ENCODE measurements around the gene GPATCH8. TPM values are rescaled to one million over a fixed set of nuclear protein-coding genes. Genes with fewer than 3 reads are reported as not detected.

The GPATCH8 gene
- total and polyA plus RNA-seq, 2 donors (not counting 3 experiments of a cell fraction or from before 2014, with no cell fraction given), result 14.6 to 35.3 TPM

GRCh38 chr17:44350733-44351226 is 152.4 kb downstream of the GPATCH8 start:
- H3K27ac ChIP-seq (ENCODE audit: insufficient read depth, low read depth, low read length), result no peak overlapping the region
- H3K4me2 ChIP-seq (ENCODE audit: insufficient read depth, low read length), result no peak overlapping the region
- TF ChIP-seq GATA2 (IDR thresholded peaks at IDR 0.05; ENCODE audit: insufficient read depth, insufficient read length, low read depth, low read length) (no peak), CTCF (IDR thresholded peaks at IDR 0.05; ENCODE audit: extremely low read depth in 1 of 2, insufficient read depth in 1 of 2, low read depth in 1 of 2, low read length in 2 of 2) (peak; percentile 64 to 95)
- no peaks in the 10 kb centered on the region for H3K9me1 ChIP-seq (replicated peaks; ENCODE audit: control insufficient read depth, extremely low read depth, insufficient read depth, low read length)
- dilution Hi-C loops (cut with MboI; ENCODE audit: extremely low pct_ligation_motif_present, low sequenced_read_pairs), result no loop called here
- peaks cover 6 to 41% of the 10 kb centered on the region in 2 experiments for H3K36me3 ChIP-seq (ENCODE audit: control insufficient read depth in 2 of 2, extremely low read depth in 1 of 2, insufficient read depth in 2 of 2, low read length in 2 of 2)
- POLR2A ChIA-PET, result no interaction called here
- FAIRE-seq, result peak; percentile 87
- H3K9me3 ChIP-seq (replicated peaks; ENCODE audit: control insufficient read depth, insufficient read depth, low read length), result no peaks in the 10 kb centered on the region
- intact Hi-C loops (cut with micrococcal nuclease), result loop anchor here (1.0 kb wide), 1 partner anchor 140 kb away; no protein-coding TSS in a partner anchor
- H3K79me2 ChIP-seq (ENCODE audit: control insufficient read depth, insufficient read depth, low read length), result peaks cover 2% of the 10 kb centered on the region
- H3K9ac ChIP-seq (replicated peaks; ENCODE audit: extremely low read depth, insufficient read depth, low read length), result no peak overlapping the region
- H3K27me3 ChIP-seq (ENCODE audit: control insufficient read depth in 2 of 2, insufficient read depth in 2 of 2, low read length in 2 of 2), result no peaks in the 10 kb centered on the region
- CTCF ChIA-PET, result interaction anchor here (0.6 to 3.5 kb wide), 13 partner anchors 13 to 173 kb away, joined by 3 to 39 read pairs (median 5); partner anchors contain the start of gene FAM171A2
- BruUV-seq (replicated peaks), result no TSS peak
- H4K20me1 ChIP-seq (replicated peaks; ENCODE audit: control insufficient read depth, extremely low read depth, insufficient read depth, low read length), result no peaks in the 10 kb centered on the region
- H3K4me3 ChIP-seq (replicated peaks in 1 of 3; ENCODE audit: insufficient read depth in 1 of 3, low read depth in 1 of 3, low read length in 3 of 3), result no peak overlapping the region
- H2AFZ ChIP-seq (ENCODE audit: low read depth, low read length), result no peak overlapping the region
- H3K4me1 ChIP-seq (ENCODE audit: control insufficient read depth, extremely low read depth, insufficient read depth, low read length), result no peaks in the 10 kb centered on the region
- DNase-seq (ENCODE audit: low read depth, low spot score), result peak; percentile 64

GRCh38 chr17:44349553-44350070 is 153.6 kb downstream of the GPATCH8 start:
- Histone ChIP-seq H3K27ac (ENCODE audit: insufficient read depth, low read depth, low read length) (no peak overlapping the region), H3K9ac (replicated peaks; ENCODE audit: extremely low read depth, insufficient read depth, low read length) (no peak overlapping the region), H2AFZ (ENCODE audit: low read depth, low read length) (no peak overlapping the region), H4K20me1 (replicated peaks; ENCODE audit: control insufficient read depth, extremely low read depth, insufficient read depth, low read length) (no peaks in the 10 kb centered on the region), H3K36me3 (ENCODE audit: control insufficient read depth in 2 of 2, extremely low read depth in 1 of 2, insufficient read depth in 2 of 2, low read length in 2 of 2) (peaks cover 6 to 41% of the 10 kb centered on the region in 2 experiments), H3K4me3 (replicated peaks in 1 of 3; ENCODE audit: insufficient read depth in 1 of 3, low read depth in 1 of 3, low read length in 3 of 3) (no peak overlapping the region), H3K27me3 (ENCODE audit: control insufficient read depth in 2 of 2, insufficient read depth in 2 of 2, low read length in 2 of 2) (no peaks in the 10 kb centered on the region), H3K4me1 (ENCODE audit: control insufficient read depth, extremely low read depth, insufficient read depth, low read length) (no peaks in the 10 kb centered on the region), H3K4me2 (ENCODE audit: insufficient read depth, low read length) (no peak overlapping the region), H3K9me3 (replicated peaks; ENCODE audit: control insufficient read depth, insufficient read depth, low read length) (no peaks in the 10 kb centered on the region), H3K79me2 (ENCODE audit: control insufficient read depth, insufficient read depth, low read length) (peaks cover 2% of the 10 kb centered on the region), H3K9me1 (replicated peaks; ENCODE audit: control insufficient read depth, extremely low read depth, insufficient read depth, low read length) (no peaks in the 10 kb centered on the region)
- BruUV-seq (replicated peaks), result no TSS peak
- DNase-seq (ENCODE audit: low read depth, low spot score) (no peak), FAIRE-seq (no peak)
- dilution Hi-C loops (cut with MboI; ENCODE audit: extremely low pct_ligation_motif_present, low sequenced_read_pairs), result no loop called here
- CTCF ChIA-PET, result interaction anchor here (0.9 to 3.5 kb wide), 8 partner anchors 14 to 174 kb away, joined by 4 to 39 read pairs (median 8); partner anchors contain the start of gene FAM171A2
- TF ChIP-seq MAX (IDR thresholded peaks at IDR 0.05; ENCODE audit: insufficient read depth, insufficient read length) (no peak), GATA2 (IDR thresholded peaks at IDR 0.05; ENCODE audit: insufficient read depth, insufficient read length, low read depth, low read length) (no peak), EZH2 (IDR thresholded peaks at IDR 0.05; ENCODE audit: borderline replicate concordance, low read depth, low read length, severe bottlenecking) (no peak), JUN (IDR thresholded peaks at IDR 0.05; ENCODE audit: borderline replicate concordance, insufficient read depth, insufficient read length, low read depth) (no peak), CTCF (IDR thresholded peaks at IDR 0.05; ENCODE audit: extremely low read depth in 1 of 2, insufficient read depth in 1 of 2, low read depth in 1 of 2, low read length in 2 of 2) (no peak), POLR2A (IDR thresholded peaks at IDR 0.05; ENCODE audit: low read depth, low read length) (no peak), MYC (IDR thresholded peaks at IDR 0.05; ENCODE audit: low read depth, low read length) (no peak), POLR2AphosphoS5 (IDR thresholded peaks at IDR 0.05; ENCODE audit: insufficient read depth, low read depth, low read length) (no peak), FOS (IDR thresholded peaks at IDR 0.05; ENCODE audit: borderline replicate concordance, insufficient read depth, low read length) (no peak)
- POLR2A ChIA-PET, result interaction anchor here (0.6 kb wide), 1 partner anchor 14 kb away, joined by 3 read pairs; no protein-coding TSS in a partner anchor
- intact Hi-C loops (cut with micrococcal nuclease), result loop anchor here (1.0 kb wide), 1 partner anchor 139 kb away; no protein-coding TSS in a partner anchor

Data from endothelial cell of umbilical vein (primary cell).